WTC11 (cell line): Measurements from ENCODE around the gene ZBTB20. TPM values are rescaled to one million over a fixed set of nuclear protein-coding genes. Genes with fewer than 3 reads are reported as not detected.

ENCODE experiments used
- ATAC-seq: fragments of 200-7000 bp; cut with Tn5 transposase; 2 replicates; pipeline ENCODE4 v1.10.0; 2021; ENCODE audit warnings: mild to moderate bottlenecking, moderate library complexity
- CTCF ChIA-PET: fragments of 300-600 bp; sonication (Branson Sonifier 250); formaldehyde crosslinking; loops from one replicate; lab custom pipeline; 2021; ENCODE audit warnings: antibody characterized with exemption; lab: Charles Lee
- POLR2A ChIA-PET: fragments of 350-600 bp; sonication (Branson Sonifier 250); formaldehyde crosslinking; loops from one replicate; lab custom pipeline; 2021; ENCODE audit warnings: antibody characterized with exemption; lab: Charles Lee
- DNase-seq: peaks from one replicate; pipeline ENCODE4 v3.0.0; 2021; ENCODE audit warnings: low spot score
- H3K27ac Mint-ChIP-seq: 2 replicates; pipeline ENCODE4 v1.8.0; 2021; ENCODE audit warnings: mixed read lengths
- H3K27me3 Mint-ChIP-seq: 2 replicates; pipeline ENCODE4 v1.8.0; 2021; ENCODE audit warnings: low read depth, mild to moderate bottlenecking, moderate library complexity, mixed read lengths
- H3K36me3 Mint-ChIP-seq: 2 replicates; pipeline ENCODE4 v1.8.0; 2021; ENCODE audit warnings: mixed read lengths
- H3K4me1 Mint-ChIP-seq: 2 replicates; pipeline ENCODE4 v1.8.0; 2022; ENCODE audit warnings: mixed read lengths
- H3K4me3 Mint-ChIP-seq: 2 replicates; pipeline ENCODE4 v1.8.0; 2021; ENCODE audit warnings: mild to moderate bottlenecking, moderate library complexity, mixed read lengths
- H3K9me3 Mint-ChIP-seq: 2 replicates; pipeline ENCODE4 v1.8.0; 2021; ENCODE audit warnings: mixed read lengths
- AR ChIP-seq: fragments of 250-450 bp; sonication (Bioruptor Pico); IDR thresholded peaks from 2 replicates; pipeline ENCODE4 v1.9.0; 2021; ENCODE audit warnings: mild to moderate bottlenecking
- ELF4 ChIP-seq: sonication (generic); formaldehyde crosslinking; IDR thresholded peaks from 2 replicates; pipeline ENCODE4 v1.8.1; 2022; ENCODE audit warnings: low read depth, mild to moderate bottlenecking, moderate library complexity, missing genetic modification reagents
- EMX1 ChIP-seq: fragments of 250-450 bp; sonication (Bioruptor Pico); IDR thresholded peaks from 2 replicates; pipeline ENCODE4 v1.8.0; 2021; ENCODE audit warnings: mild to moderate bottlenecking
- ESRRA ChIP-seq: sonication (generic); formaldehyde crosslinking; IDR thresholded peaks from 2 replicates; pipeline ENCODE4 v1.8.1; 2022; ENCODE audit warnings: mild to moderate bottlenecking, missing genetic modification reagents, borderline replicate concordance
- FOXP1 ChIP-seq: sonication (generic); formaldehyde crosslinking; IDR thresholded peaks from 2 replicates; pipeline ENCODE4 v1.8.0; 2022; ENCODE audit warnings: missing genetic modification reagents, mild to moderate bottlenecking, moderate library complexity, borderline replicate concordance
- HMGXB4 ChIP-seq: sonication (generic); formaldehyde crosslinking; IDR thresholded peaks from 2 replicates; pipeline ENCODE4 v1.8.1; 2023; ENCODE audit warnings: mild to moderate bottlenecking, moderate library complexity, missing genetic modification reagents
- JUN ChIP-seq: sonication (generic); formaldehyde crosslinking; IDR thresholded peaks from 2 replicates; pipeline ENCODE4 v1.8.0; 2023; ENCODE audit warnings: mild to moderate bottlenecking, missing genetic modification reagents
- NR2C2 ChIP-seq: sonication (generic); formaldehyde crosslinking; IDR thresholded peaks from 2 replicates; pipeline ENCODE4 v1.8.0; 2022; ENCODE audit warnings: mild to moderate bottlenecking, missing genetic modification reagents
- PRDM15 ChIP-seq: sonication (generic); formaldehyde crosslinking; IDR thresholded peaks from 2 replicates; pipeline ENCODE4 v1.8.0; 2022; ENCODE audit warnings: missing genetic modification reagents
- TCF7 ChIP-seq: sonication (generic); formaldehyde crosslinking; IDR thresholded peaks from 2 replicates; pipeline ENCODE4 v1.8.0; 2022; ENCODE audit warnings: mild to moderate bottlenecking, low read depth, missing genetic modification reagents, moderate library complexity
- ZNF121 ChIP-seq: sonication (generic); formaldehyde crosslinking; IDR thresholded peaks from 2 replicates; pipeline ENCODE4 v1.8.0; 2023; ENCODE audit warnings: missing genetic modification reagents
- ZNF396 ChIP-seq: fragments of 250-450 bp; sonication (Bioruptor Pico); IDR thresholded peaks from 2 replicates; pipeline ENCODE4 v1.8.0; 2021; ENCODE audit warnings: mild to moderate bottlenecking, moderate library complexity, borderline replicate concordance
- total RNA-seq: library from RNA; stranded (reverse); gene quantifications from 3 replicates; pipeline ENCODE4 v1.2.3, GENCODE V29; 2021
- TF ChIP-seq, protein P1 (sequence below): sonication (generic); formaldehyde crosslinking; IDR thresholded peaks from 2 replicates; pipeline ENCODE4 v1.8.1; 2022; ENCODE audit warnings: low read depth, mild to moderate bottlenecking, moderate library complexity, missing genetic modification reagents, borderline replicate concordance
- TF ChIP-seq, protein P2 (sequence below): sonication (generic); formaldehyde crosslinking; IDR thresholded peaks from 2 replicates; pipeline ENCODE4 v1.8.1; 2023; ENCODE audit warnings: mild to moderate bottlenecking, missing genetic modification reagents, borderline replicate concordance
- TF ChIP-seq, protein P3 (sequence below): sonication (generic); formaldehyde crosslinking; IDR thresholded peaks from 2 replicates; pipeline ENCODE4 v1.8.0; 2022; ENCODE audit warnings: mild to moderate bottlenecking, missing genetic modification reagents
- TF ChIP-seq, protein P4 (sequence below): fragments of 250-450 bp; sonication (Bioruptor Pico); IDR thresholded peaks from 2 replicates; pipeline ENCODE4 v1.8.0; 2021; ENCODE audit warnings: mild to moderate bottlenecking

The ZBTB20 gene
- total RNA-seq, 1 experiment from 2014 or later: 1.5 TPM

GRCh38 chr3:114632757-114633424 is 514.2 kb downstream of the ZBTB20 start:
- CTCF ChIA-PET: no interaction called here
- H3K27me3 Mint-ChIP-seq: no peaks in the 10 kb centered on the region

More at GRCh38 chr3:114632757-114633424, 514.2 kb downstream of the ZBTB20 start:
- ATAC-seq: no peak
- Mint-ChIP-seq H3K36me3 (peaks cover 8% of the 10 kb centered on the region), H3K9me3 (peaks cover 18% of the 10 kb centered on the region), H3K27ac (no peak overlapping the region), H3K4me3 (no peak overlapping the region), H3K4me1 (peaks cover 5% of the 10 kb centered on the region)
- POLR2A ChIA-PET: no interaction called here
- DNase-seq: no peak
- TF ChIP-seq NR2C2 (CRISPR knock-in tag) (no peak), ESRRA (no peak), EMX1 (CRISPR knock-in tag) (no peak), HMGXB4 (no peak), ZNF121 (no peak), ZNF396 (CRISPR knock-in tag) (no peak), ELF4 (CRISPR knock-in tag) (no peak), FOXP1 (CRISPR knock-in tag) (no peak), AR (CRISPR knock-in tag) (no peak), PRDM15 (CRISPR knock-in tag) (no peak), JUN (CRISPR knock-in tag) (no peak), TCF7 (CRISPR knock-in tag) (no peak)
- TF ChIP-seq, protein P1, sequence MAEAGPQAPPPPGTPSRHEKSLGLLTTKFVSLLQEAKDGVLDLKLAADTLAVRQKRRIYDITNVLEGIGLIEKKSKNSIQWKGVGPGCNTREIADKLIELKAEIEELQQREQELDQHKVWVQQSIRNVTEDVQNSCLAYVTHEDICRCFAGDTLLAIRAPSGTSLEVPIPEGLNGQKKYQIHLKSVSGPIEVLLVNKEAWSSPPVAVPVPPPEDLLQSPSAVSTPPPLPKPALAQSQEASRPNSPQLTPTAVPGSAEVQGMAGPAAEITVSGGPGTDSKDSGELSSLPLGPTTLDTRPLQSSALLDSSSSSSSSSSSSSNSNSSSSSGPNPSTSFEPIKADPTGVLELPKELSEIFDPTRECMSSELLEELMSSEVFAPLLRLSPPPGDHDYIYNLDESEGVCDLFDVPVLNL (CRISPR knock-in tag): no peak
- TF ChIP-seq, protein P2, sequence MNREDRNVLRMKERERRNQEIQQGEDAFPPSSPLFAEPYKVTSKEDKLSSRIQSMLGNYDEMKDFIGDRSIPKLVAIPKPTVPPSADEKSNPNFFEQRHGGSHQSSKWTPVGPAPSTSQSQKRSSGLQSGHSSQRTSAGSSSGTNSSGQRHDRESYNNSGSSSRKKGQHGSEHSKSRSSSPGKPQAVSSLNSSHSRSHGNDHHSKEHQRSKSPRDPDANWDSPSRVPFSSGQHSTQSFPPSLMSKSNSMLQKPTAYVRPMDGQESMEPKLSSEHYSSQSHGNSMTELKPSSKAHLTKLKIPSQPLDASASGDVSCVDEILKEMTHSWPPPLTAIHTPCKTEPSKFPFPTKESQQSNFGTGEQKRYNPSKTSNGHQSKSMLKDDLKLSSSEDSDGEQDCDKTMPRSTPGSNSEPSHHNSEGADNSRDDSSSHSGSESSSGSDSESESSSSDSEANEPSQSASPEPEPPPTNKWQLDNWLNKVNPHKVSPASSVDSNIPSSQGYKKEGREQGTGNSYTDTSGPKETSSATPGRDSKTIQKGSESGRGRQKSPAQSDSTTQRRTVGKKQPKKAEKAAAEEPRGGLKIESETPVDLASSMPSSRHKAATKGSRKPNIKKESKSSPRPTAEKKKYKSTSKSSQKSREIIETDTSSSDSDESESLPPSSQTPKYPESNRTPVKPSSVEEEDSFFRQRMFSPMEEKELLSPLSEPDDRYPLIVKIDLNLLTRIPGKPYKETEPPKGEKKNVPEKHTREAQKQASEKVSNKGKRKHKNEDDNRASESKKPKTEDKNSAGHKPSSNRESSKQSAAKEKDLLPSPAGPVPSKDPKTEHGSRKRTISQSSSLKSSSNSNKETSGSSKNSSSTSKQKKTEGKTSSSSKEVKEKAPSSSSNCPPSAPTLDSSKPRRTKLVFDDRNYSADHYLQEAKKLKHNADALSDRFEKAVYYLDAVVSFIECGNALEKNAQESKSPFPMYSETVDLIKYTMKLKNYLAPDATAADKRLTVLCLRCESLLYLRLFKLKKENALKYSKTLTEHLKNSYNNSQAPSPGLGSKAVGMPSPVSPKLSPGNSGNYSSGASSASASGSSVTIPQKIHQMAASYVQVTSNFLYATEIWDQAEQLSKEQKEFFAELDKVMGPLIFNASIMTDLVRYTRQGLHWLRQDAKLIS: no peak
- TF ChIP-seq, protein P3, sequence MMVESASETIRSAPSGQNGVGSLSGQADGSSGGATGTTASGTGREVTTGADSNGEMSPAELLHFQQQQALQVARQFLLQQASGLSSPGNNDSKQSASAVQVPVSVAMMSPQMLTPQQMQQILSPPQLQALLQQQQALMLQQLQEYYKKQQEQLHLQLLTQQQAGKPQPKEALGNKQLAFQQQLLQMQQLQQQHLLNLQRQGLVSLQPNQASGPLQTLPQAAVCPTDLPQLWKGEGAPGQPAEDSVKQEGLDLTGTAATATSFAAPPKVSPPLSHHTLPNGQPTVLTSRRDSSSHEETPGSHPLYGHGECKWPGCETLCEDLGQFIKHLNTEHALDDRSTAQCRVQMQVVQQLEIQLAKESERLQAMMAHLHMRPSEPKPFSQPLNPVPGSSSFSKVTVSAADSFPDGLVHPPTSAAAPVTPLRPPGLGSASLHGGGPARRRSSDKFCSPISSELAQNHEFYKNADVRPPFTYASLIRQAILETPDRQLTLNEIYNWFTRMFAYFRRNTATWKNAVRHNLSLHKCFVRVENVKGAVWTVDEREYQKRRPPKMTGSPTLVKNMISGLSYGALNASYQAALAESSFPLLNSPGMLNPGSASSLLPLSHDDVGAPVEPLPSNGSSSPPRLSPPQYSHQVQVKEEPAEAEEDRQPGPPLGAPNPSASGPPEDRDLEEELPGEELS (CRISPR knock-in tag): no peak
- TF ChIP-seq, protein P4, sequence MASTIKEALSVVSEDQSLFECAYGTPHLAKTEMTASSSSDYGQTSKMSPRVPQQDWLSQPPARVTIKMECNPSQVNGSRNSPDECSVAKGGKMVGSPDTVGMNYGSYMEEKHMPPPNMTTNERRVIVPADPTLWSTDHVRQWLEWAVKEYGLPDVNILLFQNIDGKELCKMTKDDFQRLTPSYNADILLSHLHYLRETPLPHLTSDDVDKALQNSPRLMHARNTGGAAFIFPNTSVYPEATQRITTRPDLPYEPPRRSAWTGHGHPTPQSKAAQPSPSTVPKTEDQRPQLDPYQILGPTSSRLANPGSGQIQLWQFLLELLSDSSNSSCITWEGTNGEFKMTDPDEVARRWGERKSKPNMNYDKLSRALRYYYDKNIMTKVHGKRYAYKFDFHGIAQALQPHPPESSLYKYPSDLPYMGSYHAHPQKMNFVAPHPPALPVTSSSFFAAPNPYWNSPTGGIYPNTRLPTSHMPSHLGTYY (CRISPR knock-in tag): no peak
